ENCODE data around the gene PANK1.

Gene PANK1

GRCh38 chr10:89615112-89615511 lies 29.9 kb downstream of the PANK1 start:
- no peak for DNase-seq (ENCODE audit: low read depth)
- H3K4me3 ChIP-seq (ENCODE audit: low read length) = no peak overlapping the region
- TF ChIP-seq CTCF (IDR thresholded peaks at IDR 0.05; ENCODE audit: insufficient read depth, low read depth, low read length, missing control alignments) = no peak

GRCh38 chr10:89613582-89613981 lies 31.5 kb downstream of the PANK1 start:
- H3K4me3 ChIP-seq (ENCODE audit: low read length) = no peak overlapping the region
- TF ChIP-seq CTCF (IDR thresholded peaks at IDR 0.05; ENCODE audit: insufficient read depth, low read depth, low read length, missing control alignments) = no peak
- no peak for DNase-seq (ENCODE audit: low read depth)

- no peak for TF ChIP-seq CTCF (IDR thresholded peaks at IDR 0.05; ENCODE audit: insufficient read depth, low read depth, low read length, missing control alignments)
- no peak overlapping the region for H3K4me3 ChIP-seq (ENCODE audit: low read length)
- no peak for DNase-seq (ENCODE audit: low read depth)
Observed at GRCh38 chr10:89611282-89611681, 33.8 kb downstream of the PANK1 start.

- no peak for DNase-seq (ENCODE audit: low read depth)
- TF ChIP-seq CTCF (IDR thresholded peaks at IDR 0.05; ENCODE audit: insufficient read depth, low read depth, low read length, missing control alignments) = no peak
- H3K4me3 ChIP-seq (ENCODE audit: low read length) = no peak overlapping the region
Observed at GRCh38 chr10:89609833-89610346, 35.2 kb downstream of the PANK1 start.

- no peak for DNase-seq (ENCODE audit: low read depth)
Observed at GRCh38 chr10:89604200-89604599, 40.8 kb downstream of the PANK1 start.

GRCh38 chr10:89602919-89603318 lies 42.1 kb downstream of the PANK1 start:
- TF ChIP-seq CTCF (IDR thresholded peaks at IDR 0.05; ENCODE audit: insufficient read depth, low read depth, low read length, missing control alignments) = no peak
- no peak overlapping the region for H3K4me3 ChIP-seq (ENCODE audit: low read length)
- no peak for DNase-seq (ENCODE audit: low read depth)

More at GRCh38 chr10:89604200-89604599, 40.8 kb downstream of the PANK1 start:
- TF ChIP-seq CTCF (IDR thresholded peaks at IDR 0.05; ENCODE audit: insufficient read depth, low read depth, low read length, missing control alignments) = no peak
- no peak overlapping the region for H3K4me3 ChIP-seq (ENCODE audit: low read length)

GRCh38 chr10:89601728-89602361 lies 43.2 kb downstream of the PANK1 start:
- TF ChIP-seq CTCF (IDR thresholded peaks at IDR 0.05; ENCODE audit: insufficient read depth, low read depth, low read length, missing control alignments) = no peak
- no peak overlapping the region for H3K4me3 ChIP-seq (ENCODE audit: low read length)
- no peak for DNase-seq (ENCODE audit: low read depth)

Data from epithelial cell of esophagus (primary cell).